ENCODE results near the gene RNF31.
A peak's percentile ranks its signal among the peaks of the same experiment; 100 is the strongest.
"Not testable (repeated sequence)": the region's sequence is repeated elsewhere in the genome, so short reads cannot be mapped to it uniquely, and the experiment has no call there.

RNF31 gene

DNA sequence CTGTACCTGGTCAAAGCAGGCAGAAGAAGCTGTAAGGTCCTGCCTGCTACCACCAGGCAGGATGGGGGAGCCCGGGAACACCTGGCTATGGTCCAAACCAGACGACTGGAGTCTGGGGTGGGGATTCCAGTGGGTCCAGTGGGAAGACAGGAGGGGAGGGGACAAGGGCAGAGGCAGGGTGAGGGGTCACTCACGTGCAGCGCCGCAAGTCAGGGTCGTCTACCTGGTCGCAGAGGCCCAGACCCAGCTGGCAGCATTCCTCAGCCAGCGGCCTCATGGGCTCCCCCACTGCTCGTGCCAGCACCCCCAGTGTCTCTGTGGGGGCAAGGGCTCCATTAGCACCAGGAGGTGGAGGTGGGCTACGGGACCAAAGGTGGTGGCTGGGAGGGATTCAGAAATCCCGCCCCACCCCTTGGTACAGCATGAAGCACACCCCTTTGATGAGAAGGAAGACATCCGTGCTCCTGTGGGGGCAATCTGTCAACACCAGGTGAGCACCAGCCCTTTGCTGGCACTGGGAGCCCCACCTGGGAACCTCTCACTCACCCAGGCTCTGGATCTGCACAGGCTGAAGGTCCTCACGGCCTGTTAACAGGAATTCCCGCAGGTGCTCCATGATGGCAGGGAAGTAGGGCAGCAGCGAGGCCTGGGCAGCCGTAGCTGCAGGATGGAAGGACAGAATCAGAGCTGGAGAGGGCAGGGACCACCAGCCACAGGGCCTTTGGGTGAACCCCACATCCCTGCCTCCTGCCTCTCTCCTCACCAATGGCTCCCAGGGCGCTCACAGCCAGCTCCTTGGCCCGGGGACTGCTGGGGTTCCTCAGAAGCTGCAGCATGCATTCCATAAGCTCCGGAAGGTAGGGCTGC lies 37.0 kb downstream of the RNF31 start:
- DNase-seq: no peak

DNA sequence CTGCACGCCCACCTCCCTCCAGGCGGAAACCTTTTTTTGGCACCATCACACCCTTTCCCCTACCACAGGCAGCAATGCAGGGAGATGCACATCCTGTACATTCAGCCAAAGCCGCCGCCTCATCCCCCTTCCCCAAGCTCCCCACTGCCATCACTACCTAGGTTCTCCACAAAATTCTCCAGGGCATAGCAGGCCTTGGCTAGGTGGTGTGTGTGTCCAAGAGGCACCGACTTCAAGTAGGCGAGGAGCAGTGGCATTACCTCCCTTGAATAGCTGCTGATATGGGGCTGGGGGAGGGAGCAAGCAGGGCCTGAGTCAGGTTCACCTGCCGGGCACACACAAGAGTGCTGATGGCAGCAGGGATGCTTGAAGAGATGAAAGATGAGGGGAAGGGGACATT lies 37.7 kb downstream of the RNF31 start:
- no peak for DNase-seq

- DNase-seq: no peak
Measured at GRCh38 chr14:24185741-24186140, 38.4 kb downstream of the RNF31 start.

DNA sequence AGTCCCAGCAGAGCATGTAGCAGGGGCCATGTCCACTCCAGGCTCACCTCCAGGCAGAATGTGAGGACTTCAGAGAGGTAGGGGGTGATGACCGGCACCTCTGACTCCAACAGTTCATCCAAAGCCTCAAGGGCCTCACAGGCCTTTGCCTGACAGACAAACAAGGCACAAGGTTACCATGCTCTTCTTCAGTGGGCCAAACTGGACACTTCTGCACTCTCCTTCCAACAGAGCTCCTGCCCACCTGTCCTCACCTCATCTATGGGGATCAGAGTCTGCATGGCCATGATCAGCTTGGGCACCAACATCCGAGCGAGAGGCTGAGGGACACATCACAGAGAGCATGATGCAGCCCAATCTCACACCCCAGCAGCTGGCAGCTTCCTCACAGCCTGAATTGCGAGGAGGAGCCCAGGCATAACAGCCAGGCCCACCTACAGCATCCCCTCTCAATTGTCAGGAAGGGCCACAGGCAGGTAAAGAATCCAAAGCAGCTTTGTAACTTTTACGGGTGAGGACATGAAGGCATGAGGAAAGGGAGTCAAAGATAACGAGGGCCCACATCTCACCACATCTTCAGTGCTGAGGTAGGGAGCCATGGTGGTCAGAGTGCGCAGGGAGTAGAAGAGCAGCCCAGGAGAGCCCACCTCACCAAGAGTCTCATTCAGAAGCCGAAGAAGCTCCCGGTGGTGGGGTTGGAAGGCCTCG lies 39.7 kb downstream of the RNF31 start:
- no peak for DNase-seq

DNA sequence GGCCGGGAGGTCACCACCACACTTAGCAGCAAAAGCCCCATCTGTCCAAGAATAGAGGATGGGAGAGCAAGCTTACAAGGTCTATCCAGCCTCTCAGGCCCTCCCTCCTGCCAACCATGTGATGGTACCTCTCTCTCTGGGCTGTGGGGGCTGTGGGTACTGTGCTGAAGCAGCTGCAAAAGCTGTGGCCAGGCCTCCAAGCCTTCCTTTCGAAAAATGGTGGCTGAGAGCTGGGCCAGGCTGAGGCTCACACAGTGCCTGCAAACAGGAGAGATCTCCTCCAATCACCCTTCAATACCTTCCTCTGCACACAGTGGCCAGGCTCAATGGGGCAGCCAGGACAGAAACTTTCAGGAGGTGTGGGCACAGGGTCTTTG lies 40.2 kb downstream of the RNF31 start:
- no peak for DNase-seq

DNA sequence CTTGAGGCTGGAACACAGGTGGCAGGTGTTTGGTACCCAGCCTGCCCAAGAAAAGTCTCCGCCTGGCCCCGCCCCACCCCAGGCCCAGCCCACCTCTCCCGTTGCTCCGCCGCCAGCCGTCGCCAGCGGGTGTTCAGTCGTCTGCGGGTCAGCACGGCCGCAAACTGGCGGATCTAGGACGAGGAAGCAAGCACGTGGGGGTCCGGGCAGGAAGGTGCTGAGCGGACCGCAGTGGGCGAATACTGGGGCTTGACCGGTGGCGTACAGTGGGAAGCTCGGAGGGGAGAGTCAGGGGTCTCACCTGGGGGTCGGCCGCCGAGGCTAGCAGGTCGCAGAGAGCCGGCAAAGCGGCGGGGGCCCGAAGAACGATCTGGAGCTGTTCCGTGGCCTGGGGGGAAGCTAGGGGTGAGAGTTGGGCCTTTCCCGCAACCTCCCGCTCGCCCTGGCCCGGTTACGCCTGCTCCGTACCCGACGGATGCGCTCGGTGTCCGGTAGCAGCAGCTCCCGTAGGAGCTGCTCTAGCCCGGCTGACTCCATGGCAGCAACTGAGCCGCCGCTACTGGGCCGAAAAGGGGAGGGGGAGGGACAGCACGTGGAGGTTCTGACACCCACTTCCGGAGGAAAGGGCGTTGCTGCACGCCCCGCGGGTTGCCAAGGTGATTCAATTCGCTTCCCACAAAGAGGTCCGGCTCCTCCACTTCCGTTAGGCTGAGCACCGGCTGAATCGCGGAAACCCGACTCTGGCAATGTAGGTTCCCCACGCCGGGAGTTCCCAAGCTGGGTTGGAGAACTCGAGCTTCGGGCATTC lies 41.2 kb downstream of the RNF31 start, which contains the start of gene IPO4:
TSS of gene IPO4 (minus strand) at position 566 of the 808 bp plus-strand sequence. CDS start at position 537, 29 bp downstream.
- peak; percentile 97 to 98 for DNase-seq

- no peak for DNase-seq
Measured at GRCh38 chr14:24189059-24189375, 41.7 kb downstream of the RNF31 start.

DNA sequence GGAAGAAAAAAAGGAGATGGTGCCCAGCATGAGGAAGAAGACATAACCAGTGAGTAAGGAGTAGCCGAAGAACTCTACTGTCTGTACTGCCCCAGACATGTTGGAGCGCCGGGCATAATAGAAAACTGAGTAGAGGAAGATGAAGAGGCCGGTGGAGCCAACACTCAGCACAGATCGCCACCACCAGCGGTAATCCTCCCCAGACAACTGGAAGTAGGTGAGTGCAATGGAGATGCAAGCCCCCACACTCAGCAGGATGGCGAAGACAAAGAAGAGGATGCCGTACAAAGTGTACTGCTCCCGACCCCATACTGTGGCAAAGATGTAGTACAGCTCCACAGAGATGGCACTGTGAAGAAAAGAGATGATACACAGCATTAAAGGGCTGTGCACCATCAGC lies 42.2 kb downstream of the RNF31 start:
- DNase-seq: no peak

- no peak for DNase-seq
Measured at GRCh38 chr14:24190416-24190815, 43.1 kb downstream of the RNF31 start.

- DNase-seq: no peak
Measured at GRCh38 chr14:24192933-24193332, 45.6 kb downstream of the RNF31 start.

- DNase-seq: no peak
Measured at GRCh38 chr14:24194186-24194872, 47.0 kb downstream of the RNF31 start.

DNA sequence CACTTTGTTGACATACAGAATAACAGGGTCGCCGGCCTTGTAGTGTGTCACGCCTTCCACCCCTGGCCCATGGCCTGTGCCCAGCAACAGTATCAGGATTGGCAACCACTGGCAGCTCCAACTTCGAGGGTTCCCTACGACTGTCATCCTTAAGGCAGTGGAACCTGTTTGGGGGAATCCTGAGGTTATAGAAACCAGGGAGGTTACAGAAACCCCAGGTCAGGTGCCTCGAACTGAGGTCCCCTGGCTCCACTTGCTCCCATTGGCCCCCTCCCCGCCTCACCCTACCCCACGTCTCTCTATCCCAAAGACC lies 47.5 kb downstream of the RNF31 start:
- DNase-seq: no peak

DNA sequence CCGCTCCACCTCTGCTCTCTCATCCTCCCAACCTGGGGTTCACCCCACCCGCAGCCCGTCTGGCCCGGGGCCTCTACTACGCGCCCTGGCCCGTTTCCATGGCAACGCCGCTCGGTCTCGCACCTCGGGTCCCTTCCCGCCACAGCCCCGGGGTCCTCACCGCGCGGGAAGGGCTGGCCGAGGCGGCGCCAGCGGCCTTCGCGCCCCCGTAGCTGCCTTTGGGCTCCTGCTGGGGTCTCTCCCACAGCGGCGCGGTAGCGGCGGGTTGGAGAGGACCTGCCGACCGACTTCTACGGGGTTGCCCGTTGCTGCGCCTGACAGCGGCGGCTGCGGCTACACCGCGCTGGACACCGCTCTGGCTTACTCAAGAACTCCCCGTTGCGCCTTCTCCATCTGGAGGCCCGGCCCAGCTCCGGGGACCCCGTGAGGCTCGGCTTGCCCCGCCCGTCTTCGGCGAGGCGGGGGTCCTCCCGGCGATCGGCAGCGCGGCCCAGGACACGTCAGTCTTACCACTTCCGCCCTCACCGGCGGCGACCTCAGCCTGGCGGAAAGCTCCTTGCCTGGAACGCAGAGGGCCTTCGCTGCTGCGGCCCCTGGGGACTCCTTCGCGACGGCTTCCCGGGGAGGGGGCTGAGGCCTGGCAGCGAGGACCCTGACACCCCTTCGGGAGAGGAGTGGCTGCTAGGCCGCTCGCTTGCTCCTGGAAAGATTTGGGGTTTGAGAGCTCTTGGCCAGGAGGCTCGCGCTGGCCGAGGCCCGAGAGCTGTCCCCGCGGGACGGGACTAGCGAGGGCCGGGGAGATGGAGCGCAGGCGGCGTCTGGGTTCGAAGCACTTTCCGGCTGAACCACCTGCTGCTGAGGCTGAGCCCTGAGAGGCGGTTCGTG lies 48.1 kb downstream of the RNF31 start, which contains the start of gene TM9SF1:
TSS of gene TM9SF1 (minus strand) at position 256 of the 885 bp plus-strand sequence. CDS start 422 bp downstream, outside the sequence.
- DNase-seq: peak; percentile 72 to 82

- no peak for DNase-seq
Measured at GRCh38 chr14:24196071-24197055, 49.1 kb downstream of the RNF31 start.

- DNase-seq: no peak
Measured at GRCh38 chr14:24197056-24197450, 49.8 kb downstream of the RNF31 start.

DNA sequence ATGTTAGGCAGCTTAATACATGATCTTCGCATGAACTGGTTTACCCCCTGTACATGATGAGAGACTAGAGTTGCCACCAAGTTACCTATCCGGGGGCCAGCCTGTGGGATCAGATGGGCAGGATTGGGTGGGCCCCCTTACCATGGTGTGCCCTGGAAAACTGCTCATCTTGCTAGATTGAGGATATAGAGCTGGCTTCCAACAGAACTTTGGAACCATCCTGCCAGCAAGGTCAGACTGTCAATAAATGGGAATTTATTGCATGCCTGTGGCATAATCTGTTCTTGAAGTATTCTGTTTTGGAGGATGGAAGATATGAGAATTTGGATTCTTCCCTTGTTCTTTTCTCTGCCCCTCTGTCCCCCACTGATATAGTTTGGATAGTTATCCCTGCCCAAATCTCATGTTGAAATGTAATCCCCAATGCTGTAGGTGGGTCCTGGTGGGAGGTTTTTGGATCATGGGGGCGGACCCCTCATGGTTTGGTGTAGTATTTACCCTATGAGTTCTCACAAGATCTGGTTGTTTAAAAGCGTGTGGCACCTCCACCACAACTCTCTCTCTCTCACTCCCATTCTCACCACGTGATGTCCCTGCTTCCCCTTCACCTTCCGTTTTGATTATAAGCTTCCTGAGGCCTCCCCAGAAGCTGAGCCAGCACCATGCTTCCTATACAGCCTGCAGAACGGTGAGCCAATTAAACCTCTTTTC lies 51.7 kb downstream of the RNF31 start:
- DNase-seq: no peak

DNA sequence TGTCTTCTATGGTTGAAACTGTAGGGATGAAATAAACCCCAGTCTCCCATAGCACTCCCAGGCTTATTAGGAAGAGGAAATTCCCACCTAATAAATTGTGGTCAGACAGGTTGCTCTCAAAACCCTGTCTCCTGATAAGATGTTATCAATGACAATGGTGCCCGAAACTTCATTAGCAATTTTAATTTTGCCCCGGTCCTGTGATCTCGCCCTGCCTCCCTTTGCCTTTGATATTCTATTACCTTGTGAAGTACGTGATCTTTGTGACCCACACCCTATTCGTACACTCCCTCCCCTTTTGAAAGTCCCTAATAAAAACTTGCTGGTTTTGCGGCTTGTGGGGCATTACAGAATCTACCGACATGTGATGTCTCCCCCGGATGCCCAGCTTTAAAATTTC lies 55.2 kb downstream of the RNF31 start:
- DNase-seq: not testable (repeated sequence)

DNA sequence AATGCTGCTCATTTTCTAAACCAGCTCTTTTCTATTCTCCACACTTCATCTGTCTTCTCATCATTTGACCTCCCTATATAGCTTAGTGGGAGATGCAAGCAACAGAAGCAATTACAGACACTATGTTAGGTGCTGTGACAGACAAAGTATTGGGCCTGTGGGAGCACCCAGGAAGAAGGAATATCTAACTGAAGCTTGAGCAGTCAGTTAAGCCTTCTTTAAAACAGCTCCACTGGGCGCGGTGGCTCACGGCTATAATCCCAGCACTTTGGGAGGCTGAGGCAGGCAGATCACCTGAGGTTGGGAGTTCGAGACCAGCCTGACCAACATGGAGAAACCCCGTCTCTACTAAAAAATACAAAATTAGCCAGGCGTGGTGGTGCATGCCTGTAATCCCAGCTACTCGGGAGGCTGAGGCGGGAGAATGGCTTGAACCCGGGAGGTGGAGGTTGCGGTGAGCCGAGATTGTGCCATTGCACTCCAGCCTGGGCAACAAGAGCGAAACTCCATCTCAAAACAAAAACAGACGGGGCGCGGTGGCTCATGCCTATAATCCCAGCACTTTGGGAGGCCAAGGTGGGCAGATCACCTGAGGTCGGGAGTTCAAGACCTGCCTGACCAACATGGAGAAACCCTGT lies 56.1 kb downstream of the RNF31 start:
- not testable (repeated sequence) for DNase-seq
